CD4-positive, CD25-positive, alpha-beta regulatory T cell (primary cell): ENCODE data around the gene ZNF281. TPM values are rescaled to one million over a fixed set of nuclear protein-coding genes. Genes with fewer than 3 reads are reported as not detected.

Source experiments
- ATAC-seq, 2 donors: fragments of 150-1000 bp; cut with Tn5 transposase; one replicate each; pipeline ENCODE4 v1.10.0; 2021; ENCODE audit warnings: low read depth in 2 of 2, moderate number of reproducible peaks in 2 of 2, moderate library complexity in 1 of 2
- DNase-seq, 3 donors: peaks; one replicate each; pipeline versions ENCODE4 v3.0.0 to v3.0.0-alpha.2; 2012 to 2022; ENCODE audit warnings: mixed read lengths in 1 of 3
- H3K27ac ChIP-seq: one replicate; pipeline ENCODE4 v1.7.0; 2013; ENCODE audit warnings: mild to moderate bottlenecking, low read length; ENCODE audit not compliant: insufficient read depth, poor library complexity, severe bottlenecking
- H3K27me3 ChIP-seq: one replicate; pipeline ENCODE4 v1.7.0; 2013; ENCODE audit warnings: low read length; ENCODE audit not compliant: control insufficient read depth, insufficient read depth
- H3K36me3 ChIP-seq: one replicate; pipeline ENCODE4 v1.7.0; 2013; ENCODE audit warnings: mild to moderate bottlenecking, low read length, moderate library complexity; ENCODE audit not compliant: control insufficient read depth, insufficient read depth
- H3K4me1 ChIP-seq: 2 replicates; pipeline ENCODE4 v1.7.0; 2013; ENCODE audit warnings: mild to moderate bottlenecking, low read length; ENCODE audit not compliant: insufficient read depth, control insufficient read depth, poor library complexity, severe bottlenecking
- H3K4me3 ChIP-seq: one replicate; pipeline ENCODE4 v1.7.0; 2013; ENCODE audit warnings: low read depth, mild to moderate bottlenecking, low read length, moderate library complexity
- H3K9me3 ChIP-seq, 2 experiments: 1 replicate in 1 of 2; 2 replicates in 1 of 2; pipeline ENCODE4 v1.7.0; 2013; ENCODE audit warnings: low read length in 2 of 2, mild to moderate bottlenecking in 1 of 2, moderate library complexity in 1 of 2; ENCODE audit not compliant: control insufficient read depth in 2 of 2
- H3K27ac Mint-ChIP-seq, 3 donors: one replicate each; pipeline ENCODE4 v1.8.0; 2020 to 2022; ENCODE audit warnings: mild to moderate bottlenecking in 3 of 3, mixed read lengths in 3 of 3, moderate library complexity in 2 of 3
- H3K27me3 Mint-ChIP-seq: one replicate; pipeline ENCODE4 v1.8.0; 2022; ENCODE audit warnings: mild to moderate bottlenecking, mixed read lengths
- H3K36me3 Mint-ChIP-seq: one replicate; pipeline ENCODE4 v1.8.0; 2020; ENCODE audit warnings: mixed read lengths
- H3K4me1 Mint-ChIP-seq, 4 donors: one replicate each; pipeline ENCODE4 v1.8.0; 2020 to 2022; ENCODE audit warnings: mixed read lengths in 4 of 4, mild to moderate bottlenecking in 1 of 4
- H3K4me3 Mint-ChIP-seq, 4 donors: one replicate each; pipeline ENCODE4 v1.8.0; 2020 to 2022; ENCODE audit warnings: mild to moderate bottlenecking in 4 of 4, mixed read lengths in 4 of 4, moderate library complexity in 3 of 4
- H3K9me3 Mint-ChIP-seq, 7 donors: one replicate each; pipeline ENCODE4 v1.8.0; 2020 to 2022; ENCODE audit warnings: mixed read lengths in 7 of 7, mild to moderate bottlenecking in 3 of 7, moderate library complexity in 2 of 7
- polyA plus RNA-seq, 4 donors: library from polyadenylated mRNA; unstranded; fragments of 300-500 nt; fragmentation: Illumina TruSeq; gene quantifications; one replicate each; pipeline ENCODE4 v1.2.3, GENCODE V29; 2021
- total RNA-seq: library from RNA; stranded (reverse); gene quantifications from one replicate; pipeline ENCODE4 v1.2.3, GENCODE V29; 2022

The ZNF281 gene
- total and polyA plus RNA-seq, 5 donors from 2014 or later = 27.9 to 41.9 (median 33.1) TPM

- H3K4me3 ChIP-seq = no peak overlapping the region
- H3K36me3 ChIP-seq = peaks cover 14% of the 10 kb centered on the region
- no peaks in the 10 kb centered on the region for H3K9me3 Mint-ChIP-seq
- H3K27ac Mint-ChIP-seq = no peak overlapping the region
- H3K9me3 ChIP-seq = no peaks in the 10 kb centered on the region
- H3K4me1 ChIP-seq = peaks cover 17% of the 10 kb centered on the region
- peaks cover 14% of the 10 kb centered on the region for H3K36me3 Mint-ChIP-seq
- H3K27ac ChIP-seq = no peak overlapping the region
- peaks cover 52 to 68% (median 55%) of the 10 kb centered on the region in 4 donors for H3K4me1 Mint-ChIP-seq
- DNase-seq (no peak), ATAC-seq (no peak)
- no peaks in the 10 kb centered on the region for H3K27me3 Mint-ChIP-seq
- no peaks in the 10 kb centered on the region for H3K27me3 ChIP-seq
- H3K4me3 Mint-ChIP-seq = peak overlapping the region in 2 of 4 donors; percentile 3 to 31
Observed at GRCh38 chr1:200401708-200402107, 8.1 kb downstream of the ZNF281 start.

DNA sequence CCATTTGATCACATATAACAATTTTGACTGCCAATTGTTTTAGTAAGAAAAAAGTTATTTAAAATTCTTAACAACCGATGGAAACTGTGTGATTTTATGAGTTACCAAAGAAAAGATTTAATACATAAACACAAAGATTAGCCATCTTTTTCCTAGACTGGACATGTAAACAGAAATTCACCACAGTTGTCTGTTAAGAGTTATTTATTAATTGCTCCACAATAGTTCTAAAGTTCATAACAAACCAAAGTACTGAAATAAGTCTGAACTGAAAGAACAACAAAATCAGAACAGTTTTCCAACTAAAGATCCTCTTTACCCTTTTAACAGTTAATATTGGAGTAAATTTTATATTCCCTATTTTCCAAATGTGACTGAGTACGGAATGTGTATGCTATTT is 8.6 kb downstream of the ZNF281 start:
- DNase-seq (no peak), ATAC-seq (no peak)
- Mint-ChIP-seq H3K27ac (no peak overlapping the region), H3K9me3 (no peaks in the 10 kb centered on the region), H3K4me1 (peaks cover 51 to 63% (median 52%) of the 10 kb centered on the region in 4 donors), H3K36me3 (peaks cover 12% of the 10 kb centered on the region), H3K4me3 (peak overlapping the region in 2 of 4 donors; percentile 3 to 31), H3K27me3 (no peaks in the 10 kb centered on the region)
- Histone ChIP-seq H3K4me1 (peaks cover 13% of the 10 kb centered on the region), H3K27me3 (no peaks in the 10 kb centered on the region), H3K4me3 (no peak overlapping the region), H3K27ac (no peak overlapping the region), H3K36me3 (peaks cover 14% of the 10 kb centered on the region), H3K9me3 (no peaks in the 10 kb centered on the region)

- H3K27ac Mint-ChIP-seq = no peak overlapping the region
Observed at GRCh38 chr1:200400556-200400955, 9.3 kb downstream of the ZNF281 start.

GRCh38 chr1:200399860-200400259 is 10.0 kb downstream of the ZNF281 start:
- H3K9me3 ChIP-seq = no peaks in the 10 kb centered on the region
- Mint-ChIP-seq H3K4me3 (no peak overlapping the region), H3K36me3 (peaks cover 12% of the 10 kb centered on the region), H3K27ac (peak overlapping the region in 1 of 3 donors; percentile 72), H3K4me1 (peaks cover 39 to 49% (median 44%) of the 10 kb centered on the region in 4 donors), H3K9me3 (no peaks in the 10 kb centered on the region), H3K27me3 (no peaks in the 10 kb centered on the region)
- DNase-seq (no peak), ATAC-seq (no peak)
- peaks cover 14% of the 10 kb centered on the region for H3K36me3 ChIP-seq
- H3K4me3 ChIP-seq = no peak overlapping the region
- no peaks in the 10 kb centered on the region for H3K4me1 ChIP-seq
- H3K27me3 ChIP-seq = no peaks in the 10 kb centered on the region
- no peak overlapping the region for H3K27ac ChIP-seq

More at GRCh38 chr1:200400556-200400955, 9.3 kb downstream of the ZNF281 start:
- Histone ChIP-seq H3K27me3 (no peaks in the 10 kb centered on the region), H3K9me3 (no peaks in the 10 kb centered on the region), H3K36me3 (peaks cover 14% of the 10 kb centered on the region), H3K4me1 (peaks cover 5% of the 10 kb centered on the region), H3K4me3 (no peak overlapping the region), H3K27ac (no peak overlapping the region)
- Mint-ChIP-seq H3K9me3 (no peaks in the 10 kb centered on the region), H3K4me3 (no peak overlapping the region), H3K27me3 (no peaks in the 10 kb centered on the region), H3K4me1 (peaks cover 46 to 56% (median 48%) of the 10 kb centered on the region in 4 donors), H3K36me3 (peaks cover 9% of the 10 kb centered on the region)
- ATAC-seq = no peak
- no peak for DNase-seq

GRCh38 chr1:200398373-200398772 is 11.5 kb downstream of the ZNF281 start:
- H3K27ac Mint-ChIP-seq = no peak overlapping the region
- H3K4me1 Mint-ChIP-seq = peaks cover 31 to 42% (median 36%) of the 10 kb centered on the region in 4 donors
- H3K36me3 Mint-ChIP-seq = peaks cover 14% of the 10 kb centered on the region
- H3K27me3 ChIP-seq = no peaks in the 10 kb centered on the region
- H3K36me3 ChIP-seq = peaks cover 10% of the 10 kb centered on the region
- H3K27me3 Mint-ChIP-seq = no peaks in the 10 kb centered on the region
- no peak overlapping the region for H3K4me3 ChIP-seq
- DNase-seq = no peak
- no peak overlapping the region for H3K27ac ChIP-seq
- no peaks in the 10 kb centered on the region for H3K4me1 ChIP-seq
- H3K9me3 ChIP-seq = no peaks in the 10 kb centered on the region
- no peak overlapping the region for H3K4me3 Mint-ChIP-seq
- no peak for ATAC-seq
- no peaks in the 10 kb centered on the region for H3K9me3 Mint-ChIP-seq

- ATAC-seq = no peak
- H3K9me3 Mint-ChIP-seq = no peaks in the 10 kb centered on the region
Observed at GRCh38 chr1:200392625-200393185, 17.1 kb downstream of the ZNF281 start.

DNA sequence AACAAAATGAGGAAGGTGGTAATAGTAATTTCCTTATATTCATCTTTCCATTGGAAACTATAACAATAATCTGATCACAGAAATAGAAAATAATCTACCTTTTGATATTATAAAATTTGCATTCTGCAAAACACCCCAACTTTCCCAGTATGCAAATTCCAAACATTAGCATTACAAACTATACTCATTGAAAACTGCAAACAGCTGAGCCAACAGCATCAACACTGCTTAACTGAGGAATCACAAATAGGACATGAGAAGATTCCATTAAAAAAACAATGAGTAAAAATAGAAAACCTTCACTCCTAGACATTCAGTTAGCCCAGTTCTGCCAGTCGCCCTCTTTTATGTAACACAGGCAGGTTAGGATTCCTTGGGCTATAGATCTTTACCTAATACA is 18.1 kb downstream of the ZNF281 start:
- Mint-ChIP-seq H3K36me3 (peaks cover 5% of the 10 kb centered on the region), H3K9me3 (no peaks in the 10 kb centered on the region), H3K4me1 (peaks cover 0 to 10% (median 4%) of the 10 kb centered on the region in 4 donors), H3K27me3 (no peaks in the 10 kb centered on the region), H3K27ac (no peak overlapping the region), H3K4me3 (no peak overlapping the region)
- H3K4me3 ChIP-seq = no peak overlapping the region
- no peaks in the 10 kb centered on the region for H3K27me3 ChIP-seq
- H3K4me1 ChIP-seq = no peaks in the 10 kb centered on the region
- no peak overlapping the region for H3K27ac ChIP-seq
- H3K36me3 ChIP-seq = no peaks in the 10 kb centered on the region
- DNase-seq (no peak), ATAC-seq (no peak)
- H3K9me3 ChIP-seq = no peaks in the 10 kb centered on the region

More at GRCh38 chr1:200392625-200393185, 17.1 kb downstream of the ZNF281 start:
- Histone ChIP-seq H3K4me1 (no peaks in the 10 kb centered on the region), H3K27ac (no peak overlapping the region), H3K27me3 (no peaks in the 10 kb centered on the region), H3K4me3 (no peak overlapping the region), H3K9me3 (no peaks in the 10 kb centered on the region), H3K36me3 (no peaks in the 10 kb centered on the region)
- peaks cover 0 to 10% (median 4%) of the 10 kb centered on the region in 4 donors for H3K4me1 Mint-ChIP-seq
- peak overlapping the region in 1 of 4 donors; percentile 39 for H3K4me3 Mint-ChIP-seq
- H3K27ac Mint-ChIP-seq = no peak overlapping the region
- DNase-seq = no peak
- no peaks in the 10 kb centered on the region for H3K27me3 Mint-ChIP-seq
- peaks cover 5% of the 10 kb centered on the region for H3K36me3 Mint-ChIP-seq

DNA sequence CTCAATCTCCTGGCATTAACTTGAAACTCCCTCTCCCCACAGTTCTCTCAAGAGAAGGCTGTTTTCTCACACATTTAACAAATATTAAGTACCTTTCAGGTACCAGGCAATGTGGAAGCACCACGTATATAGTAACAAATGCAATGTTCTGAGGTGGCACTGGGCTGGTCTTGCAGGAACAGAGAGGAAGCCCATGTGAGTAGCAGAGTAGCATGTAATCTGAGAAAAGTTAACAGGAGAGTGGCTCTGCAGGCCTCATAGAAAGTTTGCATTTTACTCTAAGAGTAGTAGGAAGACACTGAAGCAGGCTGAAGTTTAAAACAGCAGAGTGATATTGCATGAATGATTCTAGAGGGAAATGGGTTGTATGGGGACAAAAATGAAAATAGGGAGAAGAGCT is 21.0 kb downstream of the ZNF281 start:
- Mint-ChIP-seq H3K4me3 (no peak overlapping the region), H3K36me3 (no peaks in the 10 kb centered on the region), H3K27ac (no peak overlapping the region), H3K4me1 (peaks cover 0 to 5% (median 4%) of the 10 kb centered on the region in 4 donors), H3K27me3 (no peaks in the 10 kb centered on the region), H3K9me3 (no peaks in the 10 kb centered on the region)
- no peak overlapping the region for H3K27ac ChIP-seq
- no peak overlapping the region for H3K4me3 ChIP-seq
- H3K36me3 ChIP-seq = no peaks in the 10 kb centered on the region
- H3K9me3 ChIP-seq = no peaks in the 10 kb centered on the region
- ATAC-seq (no peak), DNase-seq (no peak)
- H3K27me3 ChIP-seq = no peaks in the 10 kb centered on the region
- no peaks in the 10 kb centered on the region for H3K4me1 ChIP-seq
